GM12891 (cell line): ENCODE data around the gene PLEKHO1.
"Not testable (repeated sequence)": the region's sequence is repeated elsewhere in the genome, so short reads cannot be mapped to it uniquely, and the experiment has no call there.

Experiments used
- DNase-seq: peaks from one replicate; pipeline ENCODE4 v3.0.0; 2011; ENCODE audit warnings: low spot score; ENCODE audit not compliant: insufficient read length
- FAIRE-seq: peaks from 2 replicates; lab custom pipeline; 2011; peaks lifted over from hg19 to GRCh38; lab: Jason Lieb, UNC
- PAX5 ChIP-seq: IDR thresholded peaks from 2 replicates; pipeline ENCODE4 v1.6.1; 2011; ENCODE audit warnings: low read length, moderate library complexity, mild to moderate bottlenecking; ENCODE audit not compliant: insufficient read depth, severe bottlenecking
- POLR2A ChIP-seq: IDR thresholded peaks from 2 replicates; pipeline ENCODE4 v1.6.1; 2011; ENCODE audit warnings: low read depth, low read length, control low read depth
- POLR2AphosphoS5 ChIP-seq: IDR thresholded peaks from 2 replicates; pipeline ENCODE4 v1.6.1; 2011; ENCODE audit warnings: low read depth, low read length, control low read depth
- POU2F2 ChIP-seq: IDR thresholded peaks from 2 replicates; pipeline ENCODE4 v1.6.1; 2011; ENCODE audit warnings: low read depth, mild to moderate bottlenecking, control low read depth, low read length, moderate library complexity
- SPI1 ChIP-seq: IDR thresholded peaks from 2 replicates; pipeline ENCODE4 v1.6.1; 2011; ENCODE audit warnings: low read depth, low read length, control low read depth
- TAF1 ChIP-seq: IDR thresholded peaks from 2 replicates; pipeline ENCODE4 v1.6.1; 2011; ENCODE audit warnings: low read depth, low read length, control low read depth

PLEKHO1 gene

DNA sequence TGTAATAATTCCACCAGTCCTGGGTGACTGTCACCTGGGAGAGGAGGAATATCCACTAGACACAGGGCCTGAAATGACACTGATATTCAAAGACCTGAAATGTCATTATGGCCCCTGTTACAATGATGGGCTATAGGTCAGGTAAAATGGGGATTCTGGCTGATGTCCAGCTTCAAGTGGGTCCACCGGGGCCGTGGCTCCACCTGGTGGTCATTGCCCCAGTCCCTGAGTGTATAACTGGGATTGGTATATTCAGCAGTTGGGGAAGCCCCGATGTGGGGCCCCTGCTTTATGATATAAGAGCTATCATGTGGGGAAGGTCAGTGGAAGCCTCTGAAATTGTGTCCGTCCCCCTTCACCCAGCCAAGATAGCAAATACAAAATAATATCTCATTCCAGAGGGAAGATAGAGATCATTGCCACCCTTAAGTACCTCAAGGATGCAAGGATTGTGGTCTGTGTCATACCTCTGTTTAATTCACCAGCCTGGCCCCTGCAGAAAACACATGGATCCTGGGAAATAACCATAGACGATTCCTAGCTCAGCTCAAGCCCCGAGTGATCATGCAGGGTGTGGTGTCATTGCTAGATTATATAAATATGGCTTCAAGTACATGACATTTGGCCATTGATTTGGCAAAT lies 19.4 kb downstream of the PLEKHO1 start:
- TF ChIP-seq POU2F2 (peak; percentile 75; the same call in 1 of the 2 replicates), TAF1 (no peak), POLR2AphosphoS5 (no peak; the same call in 1 of the 2 replicates)
- DNase-seq, result no peak
- FAIRE-seq, result peak; percentile 66

DNA sequence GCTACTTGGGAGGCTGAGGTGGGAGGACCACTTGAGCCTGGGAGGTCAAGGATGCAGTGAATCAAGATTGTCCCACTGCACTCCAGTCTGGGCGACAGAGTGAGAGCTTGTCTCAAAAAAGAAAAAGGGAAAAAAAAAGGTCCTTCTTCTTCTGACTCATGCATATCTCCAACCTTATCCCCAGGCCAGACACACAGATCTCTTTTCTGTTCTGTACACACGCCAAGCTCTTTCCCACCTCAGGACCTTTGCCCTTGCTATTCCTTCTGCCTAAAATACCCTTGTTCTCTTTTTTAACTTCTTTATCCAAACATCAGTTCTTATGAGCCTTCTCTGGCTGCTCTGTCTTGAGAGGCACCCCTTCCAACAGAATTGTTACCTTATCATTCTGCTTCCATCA lies 22.1 kb downstream of the PLEKHO1 start:
- no peak for FAIRE-seq
- no peak for DNase-seq
- TF ChIP-seq POLR2AphosphoS5, result no peak
- TF ChIP-seq PAX5, result no peak
- no peak for TF ChIP-seq TAF1
- no peak for TF ChIP-seq POU2F2
- TF ChIP-seq SPI1, result no peak
- no peak for TF ChIP-seq POLR2A

DNA sequence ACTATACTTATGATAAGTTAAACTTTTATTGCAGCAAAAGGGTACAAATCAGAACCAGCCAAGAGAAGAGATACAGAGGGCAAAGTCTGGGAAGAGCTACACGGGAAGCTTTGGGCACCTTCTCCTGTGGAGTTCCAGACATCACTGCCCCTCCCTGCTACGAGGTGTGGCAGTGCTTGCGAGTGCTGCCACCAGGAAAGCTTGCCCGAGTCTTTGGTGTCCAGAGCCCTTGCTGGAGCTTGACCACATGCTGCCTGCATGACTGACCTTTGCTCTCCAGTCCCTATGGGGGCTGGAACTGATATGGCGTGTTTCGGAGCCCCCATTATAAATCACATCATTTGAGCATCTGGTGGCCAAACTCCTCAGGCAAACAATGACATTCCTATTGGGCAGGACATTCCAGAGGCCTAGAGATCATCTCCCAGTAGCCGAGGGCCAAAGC lies 23.4 kb downstream of the PLEKHO1 start:
- DNase-seq, result no peak

DNA sequence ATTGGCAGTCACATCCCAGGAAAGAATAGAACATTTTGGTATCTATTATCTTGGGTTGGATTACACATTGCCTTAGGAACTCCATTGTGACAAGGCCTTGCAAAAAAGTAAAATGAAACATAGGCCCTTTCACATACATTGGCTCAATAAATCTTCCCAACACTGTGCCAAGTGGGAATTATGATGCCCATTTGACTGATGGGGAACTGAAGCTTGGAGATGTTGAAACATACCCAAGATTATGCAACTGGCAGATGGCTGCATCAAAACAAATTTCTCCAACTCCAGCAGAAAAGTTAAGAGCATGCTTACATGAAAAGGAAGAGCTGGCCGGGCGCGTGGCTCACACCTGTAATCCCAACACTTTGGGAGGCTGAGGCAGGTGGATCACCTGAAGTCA lies 26.9 kb downstream of the PLEKHO1 start:
- TF ChIP-seq SPI1 (no peak), POLR2A (no peak), TAF1 (no peak), POU2F2 (no peak), PAX5 (no peak), POLR2AphosphoS5 (no peak)
- DNase-seq (no peak), FAIRE-seq (no peak)

More for the DNA sequence above, 23.4 kb downstream of the PLEKHO1 start:
- FAIRE-seq, result no peak
- TF ChIP-seq POU2F2 (no peak), SPI1 (no peak), TAF1 (no peak), POLR2A (no peak), PAX5 (no peak), POLR2AphosphoS5 (no peak)

DNA sequence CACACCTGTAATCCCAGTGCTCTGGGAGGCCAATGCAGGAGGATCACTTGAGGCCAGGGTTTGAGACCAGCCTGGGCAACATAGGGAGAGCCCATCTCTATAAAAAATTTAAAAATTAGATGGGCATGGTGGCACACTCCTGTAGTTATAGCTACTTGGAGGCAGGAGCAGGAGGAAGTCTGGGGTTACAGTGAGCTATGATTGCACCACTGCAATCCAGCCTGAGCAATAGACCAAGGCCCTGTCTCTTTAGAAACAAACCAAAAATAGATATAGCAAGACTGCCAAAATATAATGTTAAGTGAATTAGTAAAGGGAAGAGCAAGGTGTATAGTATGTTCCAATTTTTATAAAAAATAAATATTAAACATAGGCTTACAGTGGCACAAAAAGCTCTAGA lies 28.8 kb downstream of the PLEKHO1 start:
- DNase-seq (no peak), FAIRE-seq (no peak)
- TF ChIP-seq POLR2A (no peak), PAX5 (no peak), SPI1 (no peak), POLR2AphosphoS5 (no peak), TAF1 (no peak), POU2F2 (no peak)

DNA sequence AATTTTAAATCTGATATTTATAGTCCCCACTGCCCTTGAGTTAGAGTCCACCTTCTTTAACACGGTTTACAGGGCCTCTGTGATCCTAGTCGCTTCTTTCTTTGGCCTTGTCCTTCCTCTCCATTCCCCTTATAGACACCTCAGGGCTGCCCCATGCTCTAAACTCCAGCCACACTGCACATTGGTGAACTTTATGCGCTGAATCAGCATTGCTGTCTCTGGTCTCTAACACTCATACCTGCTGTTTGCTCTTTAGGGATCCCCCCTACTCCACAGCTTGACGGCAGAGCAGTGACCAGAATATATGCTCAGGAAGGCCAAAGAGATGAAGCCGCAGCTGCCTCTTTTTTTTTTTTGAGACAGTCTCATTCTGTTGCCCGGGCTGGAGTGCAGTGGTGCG lies 30.2 kb downstream of the PLEKHO1 start:
- FAIRE-seq (no peak), DNase-seq (no peak)
- TF ChIP-seq TAF1 (no peak), PAX5 (no peak), POLR2A (no peak), POLR2AphosphoS5 (no peak), POU2F2 (no peak), SPI1 (no peak)

DNA sequence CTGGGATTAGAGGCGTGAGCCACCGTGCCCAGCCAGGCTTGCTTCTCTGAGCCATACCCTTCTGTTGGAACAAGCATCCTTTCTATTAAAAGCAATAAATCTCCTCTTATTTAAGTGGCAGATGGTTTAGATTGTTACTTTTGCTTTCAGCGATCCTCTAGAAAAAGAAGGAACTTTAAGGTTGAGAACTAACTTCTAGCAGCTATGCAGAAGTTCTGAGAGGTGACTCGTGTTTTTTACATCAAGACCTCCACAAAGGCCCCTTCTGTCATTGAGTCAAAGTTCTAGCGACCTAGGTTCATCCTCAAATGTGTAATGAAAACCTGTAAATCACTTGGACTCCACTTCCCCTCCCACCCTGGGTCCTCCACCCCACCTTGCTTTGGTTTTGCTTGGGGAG lies 30.8 kb downstream of the PLEKHO1 start:
- no peak for TF ChIP-seq SPI1
- no peak for TF ChIP-seq PAX5
- TF ChIP-seq POLR2AphosphoS5, result no peak
- no peak for TF ChIP-seq TAF1
- TF ChIP-seq POU2F2, result no peak
- DNase-seq (no peak), FAIRE-seq (no peak)

DNA sequence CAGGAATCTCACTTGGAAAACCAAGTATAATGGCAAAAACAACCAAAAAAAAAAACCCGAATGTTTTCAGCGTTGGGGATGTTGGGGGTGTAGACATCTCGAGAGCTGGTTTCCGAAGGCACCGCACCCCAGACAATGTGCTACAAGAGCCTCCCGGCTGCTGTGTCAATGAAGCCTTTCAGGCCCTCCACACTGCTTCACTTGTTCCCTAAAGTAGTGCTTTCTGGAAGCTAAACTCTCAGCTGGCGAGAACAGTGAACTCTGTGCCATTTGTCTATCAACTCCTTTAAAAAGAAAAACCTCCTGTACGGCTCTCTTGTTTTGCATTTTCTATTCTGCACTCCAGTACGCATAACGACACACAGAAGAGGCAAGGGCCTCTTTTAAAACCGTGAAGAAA lies 32.5 kb downstream of the PLEKHO1 start:
- FAIRE-seq (no peak), DNase-seq (no peak)
- TF ChIP-seq SPI1 (no peak), POU2F2 (no peak), TAF1 (no peak), PAX5 (no peak), POLR2A (no peak), POLR2AphosphoS5 (no peak)

DNA sequence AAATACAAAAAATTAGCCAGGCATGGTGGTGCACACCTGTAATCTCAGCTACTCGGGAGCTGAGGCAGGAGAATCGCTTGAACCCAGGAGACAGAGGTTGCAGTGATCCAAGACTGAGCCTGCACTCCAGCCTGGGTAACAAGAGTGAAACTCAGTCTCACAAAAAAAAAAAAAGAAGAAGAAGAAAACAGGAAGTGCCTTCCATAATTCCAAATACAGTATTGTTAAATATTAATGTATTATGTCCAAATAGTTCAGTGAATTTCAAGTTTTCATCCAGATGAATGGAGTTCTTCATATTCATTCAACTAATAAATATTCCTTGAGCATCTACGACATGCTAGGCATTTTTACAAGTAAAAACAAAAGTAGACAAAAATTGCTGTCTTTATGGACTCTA lies 33.3 kb downstream of the PLEKHO1 start:
- FAIRE-seq, result no peak
- no peak for DNase-seq
- TF ChIP-seq POU2F2 (no peak), POLR2A (no peak), PAX5 (no peak), TAF1 (no peak), SPI1 (no peak), POLR2AphosphoS5 (no peak)

DNA sequence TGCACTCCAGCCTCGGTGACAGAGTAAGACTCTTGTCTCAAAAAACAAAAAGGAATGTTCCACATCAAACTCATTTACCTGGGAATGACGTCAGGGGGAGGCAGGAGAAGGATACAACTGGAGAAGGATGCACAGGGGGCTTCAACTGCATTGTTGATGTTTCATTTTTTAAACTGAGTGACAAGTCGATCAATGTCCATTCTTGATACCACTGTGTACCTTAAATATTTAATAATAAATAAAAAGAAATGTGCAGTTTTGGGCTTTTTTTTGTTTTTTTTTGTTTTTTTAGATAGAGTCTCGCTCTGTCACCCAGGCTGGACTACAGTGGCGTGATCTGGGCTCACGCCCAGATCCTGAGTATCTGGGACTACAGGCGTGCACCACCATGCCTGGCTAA lies 35.8 kb downstream of the PLEKHO1 start:
- TF ChIP-seq POLR2A (no peak), TAF1 (no peak), POU2F2 (no peak), POLR2AphosphoS5 (no peak), SPI1 (no peak), PAX5 (no peak)
- DNase-seq (no peak), FAIRE-seq (no peak)

DNA sequence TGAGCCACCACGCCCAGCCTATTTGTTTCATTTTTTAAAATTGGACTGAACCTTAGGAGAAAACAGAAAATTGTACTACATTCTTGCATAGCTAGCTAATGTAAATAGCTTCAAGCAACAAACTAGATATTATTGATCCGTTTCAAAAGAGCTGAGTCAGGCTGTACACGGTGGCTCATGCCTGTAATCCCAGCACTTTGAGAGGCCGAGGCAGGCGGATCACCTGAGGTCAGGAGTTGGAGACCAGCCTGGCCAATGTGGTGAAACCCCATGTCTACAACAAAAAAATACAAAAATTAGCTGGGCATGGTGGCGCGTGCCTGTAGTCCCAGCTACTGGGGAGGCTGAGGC lies 36.7 kb downstream of the PLEKHO1 start:
- FAIRE-seq, DNase-seq: not testable (repeated sequence)
